Suprapubic skin (tissue), 4 donors: ENCODE data around the gene TFIP11. TPM values are rescaled to one million over a fixed set of nuclear protein-coding genes. Genes with fewer than 3 reads are reported as not detected.
A peak's percentile ranks its signal among the peaks of the same experiment; 100 is the strongest.

Experiments
- DNase-seq, 2 donors: peaks; one replicate each; pipeline ENCODE4 v3.0.0-alpha.2; 2019; ENCODE audit warnings: low spot score in 2 of 2
- H3K27ac ChIP-seq: fragments of 200-600 bp; sonication (generic); one replicate; pipeline ENCODE4 v1.5.1; 2019
- H3K27me3 ChIP-seq: fragments of 200-600 bp; sonication (generic); one replicate; pipeline ENCODE4 v1.5.1; 2019
- H3K36me3 ChIP-seq: fragments of 200-600 bp; sonication (generic); one replicate; pipeline ENCODE4 v1.5.1; 2019
- H3K4me1 ChIP-seq: fragments of 200-600 bp; sonication (generic); one replicate; pipeline ENCODE4 v1.5.1; 2019
- H3K4me3 ChIP-seq: fragments of 200-600 bp; sonication (generic); one replicate; pipeline ENCODE4 v1.5.1; 2019; ENCODE audit warnings: mild to moderate bottlenecking
- H3K9me3 ChIP-seq: fragments of 200-600 bp; sonication (generic); one replicate; pipeline ENCODE4 v1.5.1; 2019
- CTCF ChIP-seq, 2 donors: fragments of 200-600 bp in 1 of 2; fragments of 450-650 bp in 1 of 2; sonication (generic) in 1 of 2; IDR thresholded peaks; one replicate each; pipeline ENCODE4 v1.5.1; 2016 to 2019; ENCODE audit warnings: antibody characterized with exemption in 2 of 2, mild to moderate bottlenecking in 1 of 2, moderate library complexity in 1 of 2
- EP300 ChIP-seq: sonication (generic); formaldehyde crosslinking; IDR thresholded peaks from one replicate; pipeline ENCODE4 v1.6.1; 2017; ENCODE audit warnings: antibody characterized with exemption
- POLR2A ChIP-seq, 2 donors: fragments of 450-650 bp; IDR thresholded peaks; one replicate each; pipeline ENCODE4 v1.6.1; 2017; ENCODE audit warnings: antibody characterized with exemption in 2 of 2, mild to moderate bottlenecking in 2 of 2, moderate library complexity in 2 of 2
- POLR2AphosphoS5 ChIP-seq, 3 donors: sonication (generic); formaldehyde crosslinking; IDR thresholded peaks; one replicate each; pipeline ENCODE4 v1.6.1; 2017; ENCODE audit warnings: antibody characterized with exemption in 3 of 3
- WGBS: methylation state at CpG from one replicate; pipeline ENCODE4 v1.1.5; 2018; 5-methylcytosine and 5-hydroxymethylcytosine counted together
- total RNA-seq, 4 donors: library from RNA; depleted of rRNA; stranded (reverse); fragments of >200 nt; gene quantifications; one replicate each; pipeline ENCODE4 v1.1.0, GENCODE V29; 2016

Gene TFIP11
- total RNA-seq, 4 donors from 2014 or later = 35.3 to 46.3 (median 37.5) TPM

GRCh38 chr22:26483439-26484359, 28.6 kb downstream of the TFIP11 start, which contains the start of the genes HPS4 and SRRD:
Gene HPS4 (minus strand): TSS chr22:26483783. CDS start chr22:26481762, 2,021 bp downstream.
Gene SRRD (plus strand): TSS chr22:26483877. CDS start chr22:26483891, 14 bp downstream.
- peaks cover 63% of the 10 kb centered on the region for H3K4me1 ChIP-seq
- peak; percentile 90 to 94 for DNase-seq

GRCh38 chr22:26483043-26483438, 29.2 kb downstream of the TFIP11 start:
- peak overlapping the region; percentile 95 for H3K27ac ChIP-seq
- H3K4me3 ChIP-seq = peak overlapping the region; percentile 67
- peaks cover 66% of the 10 kb centered on the region for H3K4me1 ChIP-seq
- H3K9me3 ChIP-seq = no peaks in the 10 kb centered on the region
- no peaks in the 10 kb centered on the region for H3K27me3 ChIP-seq
- WGBS = 5% methylated on average over 7 of the region's 7 CpGs
- no peak for TF ChIP-seq POLR2AphosphoS5 (IDR thresholded peaks at IDR 0.05)
- TF ChIP-seq CTCF (IDR thresholded peaks at IDR 0.05) = no peak
- TF ChIP-seq EP300 = no peak
- TF ChIP-seq POLR2A (IDR thresholded peaks at IDR 0.05) = no peak
- H3K36me3 ChIP-seq = peaks cover 10% of the 10 kb centered on the region
- no peak for DNase-seq

More at GRCh38 chr22:26483439-26484359, 28.6 kb downstream of the TFIP11 start, which contains the start of the genes HPS4 and SRRD:
- peak; percentile 70 to 95 (median 92) for TF ChIP-seq POLR2AphosphoS5 (IDR thresholded peaks at IDR 0.05)
- TF ChIP-seq CTCF (IDR thresholded peaks at IDR 0.05) = no peak
- peak in 1 of 2 donors; percentile 78 for TF ChIP-seq POLR2A (IDR thresholded peaks at IDR 0.05)
- no peaks in the 10 kb centered on the region for H3K9me3 ChIP-seq
- H3K4me3 ChIP-seq = peak within 1 kb of the TSS; percentile 67
- peaks cover 17% of the 10 kb centered on the region for H3K36me3 ChIP-seq
- H3K27me3 ChIP-seq = no peaks in the 10 kb centered on the region
- peak within 1 kb of the TSS; percentile 95 for H3K27ac ChIP-seq
- 2% methylated on average over 24 of the region's 85 CpGs for WGBS

GRCh38 chr22:26482161-26482560, 30.1 kb downstream of the TFIP11 start:
- Histone ChIP-seq H3K27me3 (no peaks in the 10 kb centered on the region), H3K27ac (peak overlapping the region; percentile 95), H3K9me3 (no peaks in the 10 kb centered on the region), H3K4me1 (peaks cover 66% of the 10 kb centered on the region), H3K36me3 (peaks cover 5% of the 10 kb centered on the region), H3K4me3 (peak overlapping the region; percentile 67)
- WGBS = 38% methylated on average over 5 of the region's 5 CpGs
- TF ChIP-seq CTCF (IDR thresholded peaks at IDR 0.05) = no peak
- TF ChIP-seq POLR2A (IDR thresholded peaks at IDR 0.05) = no peak
- no peak for TF ChIP-seq EP300
- TF ChIP-seq POLR2AphosphoS5 (IDR thresholded peaks at IDR 0.05) = no peak
- no peak for DNase-seq

- peak overlapping the region; percentile 95 for H3K27ac ChIP-seq
- TF ChIP-seq EP300 (no peak), POLR2AphosphoS5 (IDR thresholded peaks at IDR 0.05) (no peak), POLR2A (IDR thresholded peaks at IDR 0.05) (no peak), CTCF (IDR thresholded peaks at IDR 0.05) (no peak)
- H3K27me3 ChIP-seq = no peaks in the 10 kb centered on the region
- 56% methylated on average over 4 of the region's 4 CpGs for WGBS
- no peak for DNase-seq
- peaks cover 7% of the 10 kb centered on the region for H3K36me3 ChIP-seq
- H3K4me3 ChIP-seq = peak overlapping the region; percentile 7
- peaks cover 66% of the 10 kb centered on the region for H3K4me1 ChIP-seq
- no peaks in the 10 kb centered on the region for H3K9me3 ChIP-seq
Measured at GRCh38 chr22:26481694-26482093, 30.6 kb downstream of the TFIP11 start.

GRCh38 chr22:26481112-26481693, 31.1 kb downstream of the TFIP11 start:
- WGBS = 50% methylated on average over 6 of the region's 6 CpGs
- H3K36me3 ChIP-seq = peaks cover 12% of the 10 kb centered on the region
- peak overlapping the region; percentile 35 for H3K4me3 ChIP-seq
- DNase-seq = no peak
- TF ChIP-seq CTCF (IDR thresholded peaks at IDR 0.05) (no peak), POLR2A (IDR thresholded peaks at IDR 0.05) (no peak), POLR2AphosphoS5 (IDR thresholded peaks at IDR 0.05) (no peak), EP300 (no peak)
- H3K9me3 ChIP-seq = no peaks in the 10 kb centered on the region
- peak overlapping the region; percentile 95 for H3K27ac ChIP-seq
- H3K27me3 ChIP-seq = no peaks in the 10 kb centered on the region
- H3K4me1 ChIP-seq = peaks cover 66% of the 10 kb centered on the region
